AG20443 (cell line): ENCODE measurements around the gene ZNF605.
"Not testable (repeated sequence)": the region's sequence is repeated elsewhere in the genome, so short reads cannot be mapped to it uniquely, and the experiment has no call there.

ENCODE experiments used
- DNase-seq: peaks from one replicate; pipeline ENCODE4 v3.0.0; 2012; ENCODE audit warnings: low spot score, mixed read lengths

Gene ZNF605

DNA sequence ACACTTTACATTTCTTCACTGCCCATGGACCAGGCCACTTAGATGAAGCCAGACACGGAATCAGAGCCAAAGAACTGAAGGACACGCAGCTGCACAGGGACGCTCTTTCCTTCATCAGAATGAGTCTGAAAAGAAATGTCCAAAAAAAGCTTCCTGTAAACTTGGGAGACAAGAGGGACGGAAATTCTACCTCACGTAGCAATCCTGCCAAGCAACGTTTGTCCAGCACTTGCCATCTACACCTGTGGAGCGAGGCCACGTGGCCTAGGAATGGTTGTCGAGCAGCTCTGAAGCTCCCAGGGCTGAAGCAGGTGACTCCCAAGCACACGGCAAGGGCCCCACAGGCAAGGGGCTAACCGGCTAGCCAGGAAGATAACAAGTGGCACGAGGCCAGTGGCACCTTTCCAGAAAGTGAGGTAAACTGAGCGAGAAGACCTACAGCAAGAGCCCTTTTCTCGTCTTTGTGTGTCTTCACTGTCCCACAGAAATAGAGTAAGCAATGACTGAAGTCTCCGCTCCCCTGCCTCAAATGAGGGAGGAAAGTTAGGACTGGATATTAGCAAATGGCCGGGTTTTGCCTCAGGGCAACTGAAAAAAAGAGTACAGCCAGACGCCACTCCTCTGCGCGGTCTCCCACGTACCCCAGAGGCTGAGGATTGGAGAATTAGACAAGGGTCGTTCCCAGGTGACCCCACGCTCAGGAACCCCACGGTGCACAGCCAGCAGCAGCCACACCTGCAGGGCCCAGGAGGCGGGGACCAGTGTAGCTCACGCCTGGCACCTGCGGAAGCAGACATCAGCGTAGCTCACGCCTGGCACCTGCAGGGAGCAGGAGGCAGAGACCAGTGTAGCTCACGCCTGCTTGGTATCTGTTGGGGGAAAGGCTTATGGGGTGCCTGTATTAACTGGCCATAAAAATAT is 7.7 kb downstream of the ZNF605 start:
- DNase-seq = no peak

- no peak for DNase-seq
Observed at GRCh38 chr12:132946246-132946820, 9.8 kb downstream of the ZNF605 start.

- no peak for DNase-seq
Observed at GRCh38 chr12:132945806-132946205, 10.3 kb downstream of the ZNF605 start.

DNA sequence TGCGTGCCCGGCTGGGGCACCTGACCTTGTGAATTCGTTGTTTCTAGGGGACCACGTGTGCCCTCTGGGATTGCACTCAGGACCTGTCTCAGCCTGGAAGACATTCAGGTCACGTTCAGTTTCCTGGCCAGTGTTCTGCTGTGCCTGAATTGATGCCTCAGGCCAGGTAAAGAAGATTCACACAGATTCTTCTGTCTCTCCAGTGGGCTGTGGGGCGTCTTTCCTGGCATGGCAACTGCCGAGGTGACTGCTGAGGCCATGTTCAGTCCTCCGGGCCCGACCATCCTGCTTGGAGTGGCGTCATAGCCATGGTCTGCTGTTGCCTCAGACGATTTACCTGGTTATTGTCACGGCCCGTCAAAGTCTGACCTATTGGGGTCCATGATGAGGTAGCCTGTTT is 13.5 kb downstream of the ZNF605 start:
- DNase-seq = no peak

- DNase-seq = no peak
Observed at GRCh38 chr12:132941336-132941954, 14.7 kb downstream of the ZNF605 start.

GRCh38 chr12:132940071-132940719 is 15.9 kb downstream of the ZNF605 start:
- no peak for DNase-seq

DNA sequence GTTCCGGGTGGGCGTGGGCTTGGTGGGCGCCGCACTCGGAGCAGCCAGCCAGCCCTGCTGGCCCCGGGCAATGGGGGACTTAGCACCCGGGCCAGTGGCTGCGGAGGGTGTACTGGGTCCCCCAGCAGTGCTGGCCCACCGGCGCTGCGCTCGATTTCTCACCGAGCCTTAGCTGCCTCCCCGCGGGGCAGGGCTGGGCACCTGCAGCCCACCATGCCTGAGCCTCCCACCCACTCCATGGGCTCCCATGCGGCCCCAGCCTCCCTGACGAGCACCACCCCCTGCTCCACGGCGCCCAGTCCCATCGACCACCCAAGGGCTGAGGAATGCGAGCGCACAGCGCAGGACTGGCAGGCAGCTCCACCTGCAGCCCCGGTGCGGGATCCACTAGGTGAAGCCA is 17.3 kb downstream of the ZNF605 start:
- DNase-seq = not testable (repeated sequence)

- DNase-seq = no peak
Observed at GRCh38 chr12:132937476-132937875, 18.6 kb downstream of the ZNF605 start.

DNA sequence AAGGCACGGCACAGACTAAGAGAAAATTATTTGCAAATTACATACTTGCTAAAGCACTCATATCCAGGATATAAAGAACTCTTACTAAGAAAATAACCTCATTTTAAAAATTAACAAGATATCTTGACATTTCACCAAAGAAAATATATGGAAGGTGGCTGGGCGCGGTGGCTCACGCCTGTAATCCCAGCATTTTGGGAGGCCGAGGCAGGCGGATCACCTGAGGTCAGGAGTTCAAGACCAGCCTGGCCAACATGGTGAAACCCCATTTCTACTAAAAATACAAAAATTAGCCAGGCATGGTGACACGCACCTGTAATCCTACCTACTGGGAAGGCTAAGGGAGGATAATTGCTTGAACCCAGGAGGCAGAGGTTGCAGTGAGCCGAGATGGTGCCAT is 19.2 kb downstream of the ZNF605 start:
- DNase-seq = not testable (repeated sequence)

- no peak for DNase-seq
Observed at GRCh38 chr12:132936163-132936562, 19.9 kb downstream of the ZNF605 start.

DNA sequence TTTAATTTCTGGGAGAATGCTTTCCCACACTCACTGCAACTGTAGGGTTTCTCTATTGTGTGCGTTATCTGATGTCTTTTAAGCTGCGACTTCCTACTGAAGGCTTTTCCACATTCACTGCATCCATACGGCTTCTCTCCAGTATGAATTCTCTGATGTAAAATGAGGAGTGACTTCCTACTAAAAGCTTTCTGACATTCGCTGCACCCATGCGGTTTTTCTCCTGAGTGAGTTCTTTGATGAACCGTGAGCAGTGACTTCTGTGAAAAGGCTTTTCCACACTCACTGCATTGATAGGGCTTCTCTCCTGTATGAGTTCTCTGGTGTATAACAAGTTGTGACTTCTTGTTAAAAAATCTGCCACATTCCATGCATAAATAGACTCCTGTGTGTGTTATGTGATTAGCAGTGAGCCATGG is 29.7 kb downstream of the ZNF605 start:
- no peak for DNase-seq

DNA sequence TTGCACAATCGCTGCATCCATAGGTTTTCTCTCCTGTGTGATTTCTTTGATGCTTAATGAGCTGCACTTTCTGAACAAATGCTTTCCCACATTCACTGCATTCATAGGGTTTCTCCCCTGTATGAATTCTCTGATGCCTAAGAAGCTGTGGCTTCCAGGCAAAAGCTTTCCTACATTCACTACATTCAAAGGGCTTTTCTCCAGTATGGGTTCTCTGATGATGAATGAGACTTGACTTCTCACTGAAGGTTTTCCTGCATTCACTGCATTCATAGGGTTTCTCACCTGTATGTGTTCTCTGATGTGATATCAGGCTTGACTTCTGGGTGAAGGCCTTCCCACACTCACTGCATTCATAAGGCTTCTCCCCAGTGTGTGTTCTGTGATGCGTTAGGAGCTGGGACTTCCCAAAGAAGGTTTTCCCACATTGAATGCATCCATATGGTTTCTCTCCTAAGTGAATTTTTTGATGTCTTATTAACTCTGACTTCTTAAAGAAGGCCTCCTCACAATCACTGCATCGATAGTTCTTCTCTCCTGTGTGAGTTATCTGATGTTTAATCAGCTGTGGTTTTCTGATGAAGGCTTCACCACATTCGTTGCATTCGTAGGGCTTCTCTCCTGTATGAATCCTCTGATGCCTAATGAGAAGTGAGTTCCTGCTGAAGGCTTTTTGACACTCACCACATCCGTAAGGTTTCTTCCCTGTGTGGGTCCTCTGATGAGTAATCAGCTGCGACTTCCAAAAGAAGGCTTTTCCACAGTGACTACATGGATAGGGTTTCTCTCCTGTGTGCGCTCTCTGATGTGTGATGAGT is 30.3 kb downstream of the ZNF605 start:
- DNase-seq = no peak

- DNase-seq = no peak
Observed at GRCh38 chr12:132924356-132924755, 31.8 kb downstream of the ZNF605 start.

DNA sequence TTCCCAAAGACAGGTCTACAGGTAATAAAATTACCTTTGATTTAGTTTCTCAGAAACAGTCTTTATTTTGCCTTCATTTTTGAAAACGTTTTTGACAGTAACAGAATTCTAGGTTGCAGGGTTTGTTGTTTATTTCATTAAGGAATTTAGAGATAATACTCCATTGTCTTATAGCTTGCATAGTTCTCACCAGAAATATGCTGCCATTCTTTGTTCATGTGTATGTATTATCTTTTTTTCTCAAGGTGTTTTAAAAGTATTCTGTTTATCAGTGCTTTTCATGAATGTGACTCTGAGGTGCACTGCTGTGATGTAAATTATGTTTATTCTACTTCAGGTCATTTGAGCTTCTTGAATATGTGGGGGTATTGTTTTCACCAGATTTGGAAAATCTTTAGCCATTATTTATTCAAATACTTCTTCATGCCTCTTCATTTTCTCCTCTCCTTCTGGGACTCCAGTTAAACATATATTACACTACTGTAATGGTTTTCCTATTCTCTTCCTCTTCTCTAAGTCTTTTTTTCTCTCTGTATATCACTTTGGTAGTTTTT is 32.7 kb downstream of the ZNF605 start:
- no peak for DNase-seq

DNA sequence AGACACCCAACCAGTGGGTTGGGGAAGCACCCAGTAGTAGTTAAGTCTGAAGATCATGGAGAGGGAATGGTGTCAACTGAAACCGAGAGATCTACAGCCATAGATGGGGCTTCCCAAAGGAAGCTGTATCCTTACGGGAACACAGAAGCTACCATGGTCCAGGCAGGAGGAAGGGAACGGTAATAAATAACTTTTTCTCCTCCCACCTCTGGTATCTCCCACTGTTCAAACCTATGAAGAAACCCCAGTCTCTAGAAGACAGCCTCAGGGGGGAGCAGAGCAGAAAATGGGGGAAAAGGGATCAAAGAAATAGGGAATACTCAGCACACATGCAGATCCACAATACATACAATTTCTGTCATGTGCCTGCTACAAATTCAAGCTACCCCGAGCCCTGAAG is 33.4 kb downstream of the ZNF605 start:
- no peak for DNase-seq

DNA sequence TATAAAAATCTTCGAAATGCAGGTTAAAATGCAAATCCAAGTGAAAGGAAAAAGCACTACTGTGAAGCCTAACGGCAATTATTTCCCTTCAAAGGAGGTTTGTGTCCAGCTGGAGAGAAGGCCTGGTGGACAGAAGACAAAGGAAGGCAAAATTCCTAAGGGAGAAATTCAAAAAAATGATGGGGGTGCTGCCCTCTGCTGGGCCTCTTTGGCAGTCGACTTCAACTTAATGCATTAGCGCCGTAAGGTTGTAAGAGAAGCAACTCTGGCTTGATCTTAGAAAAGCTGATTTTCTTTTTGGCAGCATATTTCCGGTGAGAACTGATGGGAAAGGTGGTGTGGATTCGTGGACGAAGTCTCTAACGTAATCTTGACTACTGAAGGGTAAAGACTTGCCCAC is 34.4 kb downstream of the ZNF605 start:
- DNase-seq = no peak

GRCh38 chr12:132918680-132919079 is 37.4 kb downstream of the ZNF605 start:
- DNase-seq = no peak

GRCh38 chr12:132909030-132909368 is 47.1 kb downstream of the ZNF605 start:
- DNase-seq = no peak

DNA sequence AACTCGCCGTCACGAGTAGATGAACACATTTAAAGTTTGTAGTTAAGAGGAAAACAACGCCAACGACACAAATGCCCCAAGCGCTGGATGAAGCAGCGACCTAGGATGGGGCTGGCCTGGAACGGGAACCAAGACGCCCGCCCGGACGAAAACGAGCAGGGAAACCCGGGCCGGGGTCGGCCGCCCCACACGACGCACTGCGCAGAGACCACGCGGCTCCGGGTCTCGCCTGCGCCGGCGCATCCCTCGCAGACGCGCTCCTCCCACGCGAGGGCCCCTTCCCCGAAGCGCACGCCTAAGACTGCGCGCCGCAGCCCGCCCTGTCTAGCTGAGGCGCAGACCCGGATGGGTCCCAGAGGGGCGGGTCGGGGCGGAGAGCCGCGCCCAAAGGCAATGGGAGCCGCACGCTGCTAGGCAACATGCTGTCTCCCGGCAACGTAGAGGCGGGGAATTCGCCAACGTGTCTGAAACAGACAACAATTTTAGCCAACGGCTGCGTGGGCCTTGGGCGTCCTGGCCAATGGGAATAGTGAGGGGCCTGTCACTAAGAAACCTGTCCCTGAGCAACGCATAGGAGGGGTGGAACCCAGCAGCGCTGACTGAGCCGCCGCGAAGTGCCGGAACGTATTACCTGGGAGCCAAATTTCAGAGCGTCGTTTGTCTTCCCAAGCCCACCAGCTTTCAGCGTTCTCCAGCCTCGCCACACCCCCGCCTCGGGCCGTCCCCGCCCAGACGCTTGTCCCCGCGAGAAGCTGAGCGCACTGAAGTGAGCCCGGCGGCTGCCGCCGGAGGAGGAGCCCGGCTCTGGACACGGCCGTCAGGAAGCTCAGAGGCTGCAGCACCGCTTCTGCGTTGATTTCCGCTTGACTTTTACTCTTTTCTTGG is 47.7 kb downstream of the ZNF605 start:
- DNase-seq = peak; percentile 95

- not testable (repeated sequence) for DNase-seq
Observed at GRCh38 chr12:132907789-132908144, 48.3 kb downstream of the ZNF605 start.

DNA sequence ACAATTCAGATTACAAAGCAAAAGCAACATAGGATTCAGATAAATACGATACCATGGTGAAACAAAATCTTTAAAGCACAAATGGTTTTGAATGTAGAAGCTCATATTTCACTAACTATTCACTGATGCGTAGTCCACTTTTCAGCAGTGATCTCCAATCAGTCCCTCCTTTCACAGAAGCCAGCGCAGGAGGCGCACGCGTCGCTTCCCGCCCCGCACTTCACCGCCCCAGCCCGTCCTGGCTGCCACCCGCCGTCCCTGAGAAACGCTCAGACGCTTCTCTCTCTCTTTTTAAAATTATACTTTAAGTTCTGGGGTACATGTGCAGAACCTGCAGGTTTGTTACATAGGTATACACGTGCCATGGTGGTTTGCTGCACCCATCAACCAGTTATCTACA is 48.9 kb downstream of the ZNF605 start:
- DNase-seq = peak; percentile 11
